ENCODE data around the gene ERFL.
A peak's percentile ranks its signal among the peaks of the same experiment; 100 is the strongest.

Gene ERFL

GRCh38 chr19:41959056-41960053, 31.1 kb upstream of the ERFL start, which contains the start of gene RABAC1:
Gene RABAC1, minus strand, starts transcription at chr19:41959321. Its CDS starts 29 bp downstream, at chr19:41959292.
- TF ChIP-seq TAF1 (IDR thresholded peaks at IDR 0.05; ENCODE audit: low read depth) (peak; percentile 23; the same call in 1 of the 2 replicates), YY1 (IDR thresholded peaks at IDR 0.05; ENCODE audit: low read depth) (peak; percentile 94), ZBTB7A (IDR thresholded peaks at IDR 0.05; ENCODE audit: low read depth) (peak; percentile 80), CREB1 (IDR thresholded peaks at IDR 0.05; ENCODE audit: low read depth) (peak; percentile 84), RAD21 (IDR thresholded peaks at IDR 0.05; ENCODE audit: low read depth) (0 out of 2 replicates have a peak, but pooled peaks have one; percentile 3), USF1 (IDR thresholded peaks at IDR 0.05) (peak; percentile 35; the same call in 1 of the 2 replicates), TCF12 (IDR thresholded peaks at IDR 0.05; ENCODE audit: low read depth) (peak; percentile 61; the same call in 1 of the 2 replicates), CEBPB (IDR thresholded peaks at IDR 0.05) (no peak), TEAD4 (IDR thresholded peaks at IDR 0.05) (no peak), EGR1 (IDR thresholded peaks at IDR 0.05) (no peak; the same call in 1 of the 2 replicates), MAX (IDR thresholded peaks at IDR 0.05) (0 out of 2 replicates have a peak, but pooled peaks have one; percentile 33)

- no peak for TF ChIP-seq USF1 (IDR thresholded peaks at IDR 0.05)
- TF ChIP-seq REST (IDR thresholded peaks at IDR 0.05; ENCODE audit: low read depth) = no peak
- no peak for TF ChIP-seq EGR1 (IDR thresholded peaks at IDR 0.05)
Measured at GRCh38 chr19:41958367-41959055, 30.3 kb upstream of the ERFL start.

GRCh38 chr19:41957838-41958366, 29.7 kb upstream of the ERFL start:
- no peak for TF ChIP-seq TEAD4 (IDR thresholded peaks at IDR 0.05)
- peak; percentile 83 for TF ChIP-seq RAD21 (IDR thresholded peaks at IDR 0.05; ENCODE audit: low read depth)
- TF ChIP-seq MAX (IDR thresholded peaks at IDR 0.05) = peak; percentile 61; the same call in 1 of the 2 replicates
- peak; percentile 60 for TF ChIP-seq USF1 (IDR thresholded peaks at IDR 0.05)

- no peak for TF ChIP-seq ZBTB7A (IDR thresholded peaks at IDR 0.05; ENCODE audit: low read depth)
- no peak for TF ChIP-seq FOXM1 (IDR thresholded peaks at IDR 0.05; ENCODE audit: borderline replicate concordance, low read depth)
- no peak for TF ChIP-seq CREB1 (IDR thresholded peaks at IDR 0.05; ENCODE audit: low read depth)
- TF ChIP-seq USF1 (IDR thresholded peaks at IDR 0.05) = no peak
- no peak for TF ChIP-seq RAD21 (IDR thresholded peaks at IDR 0.05; ENCODE audit: low read depth)
- TF ChIP-seq CEBPB (IDR thresholded peaks at IDR 0.05) = no peak
- TF ChIP-seq TEAD4 (IDR thresholded peaks at IDR 0.05) = no peak
Measured at GRCh38 chr19:41957161-41957837, 29.1 kb upstream of the ERFL start.

GRCh38 chr19:41956621-41957020, 28.4 kb upstream of the ERFL start:
- no peak for TF ChIP-seq REST (IDR thresholded peaks at IDR 0.05; ENCODE audit: low read depth)
- no peak for TF ChIP-seq TEAD4 (IDR thresholded peaks at IDR 0.05)
- no peak for TF ChIP-seq TCF12 (IDR thresholded peaks at IDR 0.05; ENCODE audit: low read depth)
- TF ChIP-seq TAF1 (IDR thresholded peaks at IDR 0.05; ENCODE audit: low read depth) = no peak
- TF ChIP-seq USF1 (IDR thresholded peaks at IDR 0.05) = no peak
- TF ChIP-seq ZBTB7A (IDR thresholded peaks at IDR 0.05; ENCODE audit: low read depth) = no peak

All from Ishikawa (cell line).